Measurements from ENCODE around the gene KPNA4.

DNA sequence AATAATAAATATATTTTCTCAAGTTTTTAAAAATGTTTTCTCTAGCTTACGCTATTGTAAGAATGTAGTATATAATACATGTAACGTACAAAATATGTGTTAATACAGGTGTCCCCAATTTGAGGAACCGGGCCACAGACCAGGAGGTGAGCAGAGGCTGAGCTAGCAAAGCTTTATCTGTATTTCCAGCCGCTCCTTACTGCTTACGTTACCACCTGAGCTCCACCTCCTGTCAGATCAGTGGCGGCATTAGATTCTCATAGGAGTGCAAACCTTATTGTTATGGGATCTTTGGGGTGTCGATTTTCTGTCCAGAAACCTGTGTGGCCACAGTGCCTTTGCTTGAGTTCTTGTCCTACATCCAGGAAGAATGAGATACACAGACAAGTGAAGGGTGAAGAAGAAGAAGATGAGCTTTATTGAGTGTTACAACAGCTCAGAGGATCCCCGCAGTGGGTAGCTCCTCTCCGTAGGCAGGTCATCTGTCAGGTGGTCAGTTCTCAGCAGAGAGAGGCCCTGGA, 105.9 kb downstream of the KPNA4 start:
- TF ChIP-seq, protein P1, sequence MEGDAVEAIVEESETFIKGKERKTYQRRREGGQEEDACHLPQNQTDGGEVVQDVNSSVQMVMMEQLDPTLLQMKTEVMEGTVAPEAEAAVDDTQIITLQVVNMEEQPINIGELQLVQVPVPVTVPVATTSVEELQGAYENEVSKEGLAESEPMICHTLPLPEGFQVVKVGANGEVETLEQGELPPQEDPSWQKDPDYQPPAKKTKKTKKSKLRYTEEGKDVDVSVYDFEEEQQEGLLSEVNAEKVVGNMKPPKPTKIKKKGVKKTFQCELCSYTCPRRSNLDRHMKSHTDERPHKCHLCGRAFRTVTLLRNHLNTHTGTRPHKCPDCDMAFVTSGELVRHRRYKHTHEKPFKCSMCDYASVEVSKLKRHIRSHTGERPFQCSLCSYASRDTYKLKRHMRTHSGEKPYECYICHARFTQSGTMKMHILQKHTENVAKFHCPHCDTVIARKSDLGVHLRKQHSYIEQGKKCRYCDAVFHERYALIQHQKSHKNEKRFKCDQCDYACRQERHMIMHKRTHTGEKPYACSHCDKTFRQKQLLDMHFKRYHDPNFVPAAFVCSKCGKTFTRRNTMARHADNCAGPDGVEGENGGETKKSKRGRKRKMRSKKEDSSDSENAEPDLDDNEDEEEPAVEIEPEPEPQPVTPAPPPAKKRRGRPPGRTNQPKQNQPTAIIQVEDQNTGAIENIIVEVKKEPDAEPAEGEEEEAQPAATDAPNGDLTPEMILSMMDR (IDR thresholded peaks at IDR 0.05): no peak
- no peak for TF ChIP-seq POLR2A (IDR thresholded peaks at IDR 0.05)
